Panc1 (cell line): ENCODE results near the gene SPATA6L. TPM values are rescaled to one million over a fixed set of nuclear protein-coding genes. Genes with fewer than 3 reads are reported as not detected.

Source experiments
- ATAC-seq: fragments of 200-7000 bp; cut with Tn5 transposase; 2 replicates; pipeline ENCODE4 v1.9.1; 2020; ENCODE audit warnings: mild to moderate bottlenecking, moderate library complexity
- BruUV-seq: library from RNA; stranded (reverse); fragments of 400-500 nt; replicated peaks from 2 replicates; lab custom pipeline; 2021; lab: Mats Ljungman, UMichigan
- CTCF ChIA-PET: fragments of 300-600 bp; sonication (Branson Sonifier 250); formaldehyde crosslinking; loops from one replicate; lab custom pipeline; 2022; ENCODE audit warnings: antibody characterized with exemption; lab: Charles Lee
- POLR2A ChIA-PET: fragments of 300-600 bp; sonication (Branson Sonifier 250); formaldehyde crosslinking; loops from one replicate; lab custom pipeline; 2022; ENCODE audit warnings: antibody characterized with exemption; lab: Charles Lee
- DNase-seq: peaks from one replicate; pipeline ENCODE4 v3.0.0-alpha.2; 2010; ENCODE audit warnings: low read depth, low spot score
- H3K27ac ChIP-seq: 2 replicates; pipeline ENCODE4 v1.5.1; 2011; ENCODE audit warnings: mild to moderate bottlenecking, low read length, inconsistent platforms
- H3K27me3 ChIP-seq: fragments of 200-500 bp; sonication (Bioruptor generic); 2 replicates; pipeline ENCODE4 v1.6.0; 2014; ENCODE audit warnings: low read length, inconsistent platforms; ENCODE audit not compliant: control insufficient read depth, insufficient read depth
- H3K36me3 ChIP-seq: fragments of 200-500 bp; sonication (Bioruptor generic); 2 replicates; pipeline ENCODE4 v1.5.1; 2014; ENCODE audit warnings: inconsistent platforms, mild to moderate bottlenecking, low read length, moderate library complexity; ENCODE audit not compliant: control insufficient read depth, insufficient read depth
- H3K4me1 ChIP-seq: 2 replicates; pipeline ENCODE4 v1.5.1; 2011; ENCODE audit warnings: inconsistent platforms, mild to moderate bottlenecking, low read length, moderate library complexity; ENCODE audit not compliant: control insufficient read depth, insufficient read depth
- H3K4me3 ChIP-seq, 2 experiments: 2 replicates each; pipeline ENCODE4 v1.5.1; 2011 to 2012; ENCODE audit warnings: low read depth in 2 of 2, low read length in 2 of 2, mild to moderate bottlenecking in 2 of 2, inconsistent platforms in 1 of 2, moderate library complexity in 1 of 2
- H3K9me3 ChIP-seq: fragments of 200-500 bp; sonication (Bioruptor generic); 2 replicates; pipeline ENCODE4 v1.5.1; 2014; ENCODE audit warnings: low read depth, mild to moderate bottlenecking, inconsistent platforms, low read length, moderate library complexity; ENCODE audit not compliant: control insufficient read depth, insufficient read depth
- CTCF ChIP-seq: fragments of 450-650 bp; IDR thresholded peaks from 2 replicates; pipeline ENCODE4 v1.5.1; 2017; ENCODE audit warnings: mild to moderate bottlenecking
- POLR2AphosphoS5 ChIP-seq: IDR thresholded peaks from 2 replicates; pipeline ENCODE4 v1.6.1; 2012; ENCODE audit warnings: mild to moderate bottlenecking, low read depth, low read length, moderate library complexity
- REST ChIP-seq, 2 experiments: IDR thresholded peaks; 2 replicates each; pipeline ENCODE4 v1.6.1; 2011 to 2012; ENCODE audit warnings: low read depth in 2 of 2, control low read depth in 1 of 2, low read length in 1 of 2, mild to moderate bottlenecking in 1 of 2, moderate library complexity in 1 of 2; ENCODE audit not compliant: insufficient read depth in 1 of 2
- SIN3A ChIP-seq: IDR thresholded peaks from 2 replicates; pipeline ENCODE4 v1.6.1; 2012; ENCODE audit warnings: low read depth, mild to moderate bottlenecking, low read length, moderate library complexity, borderline replicate concordance; ENCODE audit not compliant: insufficient read depth
- TCF7L2 ChIP-seq: IDR thresholded peaks from 2 replicates; pipeline ENCODE4 v1.6.1; 2011; ENCODE audit warnings: mild to moderate bottlenecking, low read depth, low read length, inconsistent platforms
- in situ Hi-C: cut with HindIII; loops from 2 replicates; pipeline ENCODE4 v1.10.0; 2016; ENCODE audit warnings: low sequenced_read_pairs, low pct_unique_long_range_greater_than_20kb
- intact Hi-C: fragments of 100-400 bp; cut with micrococcal nuclease; formaldehyde crosslinking; loops from one replicate; pipeline ENCODE4 v1.10.0; 2022; ENCODE audit not compliant: unreplicated experiment
- total RNA-seq: library from RNA; stranded (reverse); gene quantifications from one replicate; pipeline ENCODE4 v1.2.1, GENCODE V29; 2021; ENCODE audit not compliant: unreplicated experiment

SPATA6L gene
- total RNA-seq, 1 experiment from 2014 or later = 0.13 TPM

GRCh38 chr9:4671737-4672136 lies 5.5 kb upstream of the SPATA6L start:
- H3K4me1 ChIP-seq = no peaks in the 10 kb centered on the region
- in situ Hi-C loops (no loop called here), intact Hi-C loops (no loop called here)
- no peak overlapping the region for H3K27ac ChIP-seq
- no peak for ATAC-seq
- no peaks in the 10 kb centered on the region for H3K36me3 ChIP-seq
- H3K4me3 ChIP-seq = no peak overlapping the region
- H3K9me3 ChIP-seq = no peaks in the 10 kb centered on the region
- no peaks in the 10 kb centered on the region for H3K27me3 ChIP-seq
- ChIA-PET POLR2A (no interaction called here), CTCF (no interaction called here)
- no peak for TF ChIP-seq POLR2AphosphoS5
- no peak for TF ChIP-seq SIN3A
- TF ChIP-seq REST (IDR thresholded peaks at IDR 0.05; ENCODE audit: insufficient read depth in 1 of 2, low read depth in 2 of 2, low read length in 1 of 2) = no peak
- no TSS peak for BruUV-seq
- no peak for DNase-seq

- Histone ChIP-seq H3K27me3 (no peaks in the 10 kb centered on the region), H3K9me3 (no peaks in the 10 kb centered on the region), H3K36me3 (no peaks in the 10 kb centered on the region), H3K4me3 (no peak overlapping the region), H3K27ac (no peak overlapping the region), H3K4me1 (no peaks in the 10 kb centered on the region)
- intact Hi-C loops (no loop called here), in situ Hi-C loops (no loop called here)
- TF ChIP-seq SIN3A = no peak
- no peak for TF ChIP-seq TCF7L2
- TF ChIP-seq REST (IDR thresholded peaks at IDR 0.05; ENCODE audit: insufficient read depth in 1 of 2, low read depth in 2 of 2, low read length in 1 of 2) = no peak
- TF ChIP-seq CTCF = no peak
- TF ChIP-seq POLR2AphosphoS5 = no peak
- no peak for ATAC-seq
- CTCF ChIA-PET = no interaction called here
- no TSS peak for BruUV-seq
- DNase-seq = no peak
- POLR2A ChIA-PET = no interaction called here
These were observed 4.3 kb upstream of the SPATA6L start for GRCh38 chr9:4670591-4670990.
